Thyroid gland (tissue), 4 donors: ENCODE data around the gene ANKRD60.

Source experiments
- CTCF ChIP-seq, 6 experiments: fragments of 200-600 bp in 3 of 6; fragments of 450-650 bp in 3 of 6; sonication (generic) in 3 of 6; IDR thresholded peaks; one replicate each; pipeline ENCODE4 v1.5.1; 2016 to 2019; ENCODE audit warnings: antibody characterized with exemption in 6 of 6, mild to moderate bottlenecking in 2 of 6, inconsistent platforms in 1 of 6, moderate library complexity in 1 of 6
- POLR2A ChIP-seq, 2 donors: fragments of 450-650 bp; IDR thresholded peaks; one replicate each; pipeline ENCODE4 v1.6.1; 2017; ENCODE audit warnings: antibody characterized with exemption in 2 of 2, mild to moderate bottlenecking in 2 of 2, moderate library complexity in 1 of 2

GRCh38 chr20:58210398-58210747, 18.1 kb downstream of the ANKRD60 start:
- no peak for TF ChIP-seq CTCF (IDR thresholded peaks at IDR 0.05)
- no peak for TF ChIP-seq POLR2A (IDR thresholded peaks at IDR 0.05)
